Measurements from ENCODE around the gene HOMER1. TPM values are rescaled to one million over a fixed set of nuclear protein-coding genes. Genes with fewer than 3 reads are reported as not detected.

HOMER1 gene
- total and polyA plus RNA-seq, 9 of the 15 experiments (the other 6 are each of a cell fraction or from before 2014, with no cell fraction given), result 6.3 to 39.9 (median 9.9) TPM

GRCh38 chr5:79513704-79514390 lies at the start of gene HOMER1 (continued):
- TF ChIP-seq UBTF (IDR thresholded peaks at IDR 0.05; ENCODE audit: borderline replicate concordance in 1 of 2, low read depth in 2 of 2, low read length in 2 of 2), result peak; percentile 58 to 90
- TF ChIP-seq TAF7 (tag; IDR thresholded peaks at IDR 0.05), result no peak
- TF ChIP-seq MGA (IDR thresholded peaks at IDR 0.05), result peak; percentile 97
- no peak for TF ChIP-seq ZNF23 (CRISPR knock-in tag; IDR thresholded peaks at IDR 0.05)
- no peak for TF ChIP-seq ETV6 (IDR thresholded peaks at IDR 0.05; ENCODE audit: borderline replicate concordance in 1 of 2, low read depth in 2 of 2, low read length in 1 of 2)
- TF ChIP-seq ETV6 (CRISPR knock-in tag; IDR thresholded peaks at IDR 0.05; ENCODE audit: borderline replicate concordance), result peak; percentile 96
- no peak for TF ChIP-seq HNRNPL (IDR thresholded peaks at IDR 0.05; ENCODE audit: low read depth, low read length)
- peak; percentile 89 for TF ChIP-seq HNRNPK (IDR thresholded peaks at IDR 0.05; ENCODE audit: low read depth, low read length, poor library complexity, severe bottlenecking)
- peak; percentile 32; the same call in 1 of the 2 replicates for TF ChIP-seq NFIC (IDR thresholded peaks at IDR 0.05)
- TF ChIP-seq EP400 (IDR thresholded peaks at IDR 0.05), result no peak
- peak; percentile 24; the same call in 1 of the 2 replicates for TF ChIP-seq EGR1 (conservative IDR thresholded peaks at IDR 0.05)
- TF ChIP-seq SRSF9 (IDR thresholded peaks at IDR 0.05; ENCODE audit: borderline replicate concordance, low read depth, low read length), result no peak
- TF ChIP-seq THAP7 (CRISPR knock-in tag; IDR thresholded peaks at IDR 0.05), result no peak
